K562 (cell line): Measurements from ENCODE around the gene SLFN12. TPM values are rescaled to one million over a fixed set of nuclear protein-coding genes. Genes with fewer than 3 reads are reported as not detected.

Experiments used
- IFI16 ChIP-seq: fragments of 250-450 bp; sonication (Bioruptor Pico); IDR thresholded peaks from 2 replicates; pipeline ENCODE4 v2.1.2; 2022; ENCODE audit warnings: mild to moderate bottlenecking, inconsistent platforms
- RBFOX2 ChIP-seq: fragments of 200-400 bp; formaldehyde crosslinking; IDR thresholded peaks from 2 replicates; pipeline ENCODE4 v1.6.1; 2017; ENCODE audit warnings: low read depth, mild to moderate bottlenecking, low read length, moderate library complexity
- polyA plus RNA-seq, 8 experiments: library from polyadenylated mRNA; depleted of rRNA in 4 of 8; stranded (reverse) in 5 of 8; unstranded in 3 of 8; fragments of >200 nt; fragmentation: Nextera tagmentation in 2 of 8; fragmentation: Illumina TruSeq in 1 of 8; extraction: Ambion mirVana in 2 of 8; extraction: Trizol in 1 of 8; gene quantifications; 2 replicates each; pipeline versions ENCODE4 v1.2.1 to v1.2.3, GENCODE V29; 2011 to 2014; ENCODE audit warnings: inconsistent platforms in 1 of 8, missing spikeins in 1 of 8
- total RNA-seq, 7 experiments: library from RNA; depleted of rRNA in 6 of 7; stranded (reverse); fragments of >200 nt in 6 of 7; fragmentation: Illumina TruSeq in 2 of 7; extraction: Trizol in 2 of 7; gene quantifications; 2 replicates each; pipeline versions ENCODE4 v1.2.1 to v1.2.3, GENCODE V29; 2011 to 2021; ENCODE audit warnings: low replicate concordance in 1 of 7
- TF ChIP-seq, protein P1 (sequence below), 3 experiments: fragments of 200-800 bp in 1 of 3; fragments of 250-450 bp in 1 of 3; fragments of 450-650 bp in 1 of 3; sonication (Bioruptor Pico) in 1 of 3; sonication (Bioruptor generic) in 1 of 3; formaldehyde crosslinking in 1 of 3; IDR thresholded peaks; 2 replicates each; pipeline versions ENCODE4 v1.6.1 to v1.8.0; 2016 to 2022; ENCODE audit warnings: mild to moderate bottlenecking in 2 of 3, missing genetic modification characterization in 2 of 3, missing compliant biosample characterization in 1 of 3, moderate library complexity in 1 of 3
- TF ChIP-seq, protein P2 (sequence below): fragments of 250-450 bp; sonication (Bioruptor Pico); IDR thresholded peaks from 2 replicates; pipeline ENCODE4 v1.8.0; 2022; ENCODE audit warnings: inconsistent platforms

Gene SLFN12
- total and polyA plus RNA-seq, 9 of the 15 experiments (the other 6 are each of a cell fraction or from before 2014, with no cell fraction given) = 0.01 to 0.09 (median 0.07) TPM; not detected in 6

- TF ChIP-seq RBFOX2 (peak; percentile 54), IFI16 (no peak)
- TF ChIP-seq, protein P1, sequence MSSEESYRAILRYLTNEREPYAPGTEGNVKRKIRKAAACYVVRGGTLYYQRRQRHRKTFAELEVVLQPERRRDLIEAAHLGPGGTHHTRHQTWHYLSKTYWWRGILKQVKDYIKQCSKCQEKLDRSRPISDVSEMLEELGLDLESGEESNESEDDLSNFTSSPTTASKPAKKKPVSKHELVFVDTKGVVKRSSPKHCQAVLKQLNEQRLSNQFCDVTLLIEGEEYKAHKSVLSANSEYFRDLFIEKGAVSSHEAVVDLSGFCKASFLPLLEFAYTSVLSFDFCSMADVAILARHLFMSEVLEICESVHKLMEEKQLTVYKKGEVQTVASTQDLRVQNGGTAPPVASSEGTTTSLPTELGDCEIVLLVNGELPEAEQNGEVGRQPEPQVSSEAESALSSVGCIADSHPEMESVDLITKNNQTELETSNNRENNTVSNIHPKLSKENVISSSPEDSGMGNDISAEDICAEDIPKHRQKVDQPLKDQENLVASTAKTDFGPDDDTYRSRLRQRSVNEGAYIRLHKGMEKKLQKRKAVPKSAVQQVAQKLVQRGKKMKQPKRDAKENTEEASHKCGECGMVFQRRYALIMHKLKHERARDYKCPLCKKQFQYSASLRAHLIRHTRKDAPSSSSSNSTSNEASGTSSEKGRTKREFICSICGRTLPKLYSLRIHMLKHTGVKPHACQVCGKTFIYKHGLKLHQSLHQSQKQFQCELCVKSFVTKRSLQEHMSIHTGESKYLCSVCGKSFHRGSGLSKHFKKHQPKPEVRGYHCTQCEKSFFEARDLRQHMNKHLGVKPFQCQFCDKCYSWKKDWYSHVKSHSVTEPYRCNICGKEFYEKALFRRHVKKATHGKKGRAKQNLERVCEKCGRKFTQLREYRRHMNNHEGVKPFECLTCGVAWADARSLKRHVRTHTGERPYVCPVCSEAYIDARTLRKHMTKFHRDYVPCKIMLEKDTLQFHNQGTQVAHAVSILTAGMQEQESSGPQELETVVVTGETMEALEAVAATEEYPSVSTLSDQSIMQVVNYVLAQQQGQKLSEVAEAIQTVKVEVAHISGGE (CRISPR knock-in tag; IDR thresholded peaks at IDR 0.05) = peak in 1 of 3 experiments; percentile 63; a peak in 1 of 6 replicates
- TF ChIP-seq, protein P2, sequence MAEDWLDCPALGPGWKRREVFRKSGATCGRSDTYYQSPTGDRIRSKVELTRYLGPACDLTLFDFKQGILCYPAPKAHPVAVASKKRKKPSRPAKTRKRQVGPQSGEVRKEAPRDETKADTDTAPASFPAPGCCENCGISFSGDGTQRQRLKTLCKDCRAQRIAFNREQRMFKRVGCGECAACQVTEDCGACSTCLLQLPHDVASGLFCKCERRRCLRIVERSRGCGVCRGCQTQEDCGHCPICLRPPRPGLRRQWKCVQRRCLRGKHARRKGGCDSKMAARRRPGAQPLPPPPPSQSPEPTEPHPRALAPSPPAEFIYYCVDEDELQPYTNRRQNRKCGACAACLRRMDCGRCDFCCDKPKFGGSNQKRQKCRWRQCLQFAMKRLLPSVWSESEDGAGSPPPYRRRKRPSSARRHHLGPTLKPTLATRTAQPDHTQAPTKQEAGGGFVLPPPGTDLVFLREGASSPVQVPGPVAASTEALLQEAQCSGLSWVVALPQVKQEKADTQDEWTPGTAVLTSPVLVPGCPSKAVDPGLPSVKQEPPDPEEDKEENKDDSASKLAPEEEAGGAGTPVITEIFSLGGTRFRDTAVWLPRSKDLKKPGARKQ (CRISPR knock-in tag) = 0 out of 2 replicates have a peak, but pooled peaks have one; percentile 17
Measured at GRCh38 chr17:35448214-35448898, 16.1 kb upstream of the SLFN12 start, which contains the start of gene SLFN13 (continued).
